GM21529 (cell line): ENCODE measurements around the gene HSD3B2.
"Not testable (repeated sequence)": the region's sequence is repeated elsewhere in the genome, so short reads cannot be mapped to it uniquely, and the experiment has no call there.

Experiments
- ATAC-seq: cut with Tn5 transposase; IDR thresholded peaks from one replicate; pipeline ENCODE4 v1.9.1; 2021; ENCODE audit not compliant: unreplicated experiment

Gene HSD3B2

DNA sequence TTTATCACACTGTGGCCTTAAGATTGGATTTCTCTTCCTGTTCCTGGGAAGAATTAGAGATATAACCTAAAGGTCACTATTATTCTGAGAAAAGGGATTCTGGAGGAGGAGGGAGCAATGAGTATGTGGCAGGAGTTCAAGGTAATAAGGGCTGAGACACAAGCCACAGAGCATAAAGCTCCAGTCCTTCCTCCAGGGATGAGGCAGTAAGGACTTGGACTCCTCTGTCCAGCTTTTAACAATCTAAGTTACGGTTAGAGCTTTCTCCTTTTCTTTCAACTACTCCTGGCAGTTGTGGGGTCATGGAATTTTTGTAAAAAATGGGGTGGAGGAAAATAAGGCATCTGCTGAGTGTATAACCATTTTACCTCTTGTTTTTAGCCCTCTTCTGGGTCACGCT is at the start of gene HSD3B2:
Gene HSD3B2 (plus strand): TSS at position 201 of the 400 bp plus-strand sequence. CDS start 270 bp downstream, outside the sequence.
- no peak for ATAC-seq

DNA sequence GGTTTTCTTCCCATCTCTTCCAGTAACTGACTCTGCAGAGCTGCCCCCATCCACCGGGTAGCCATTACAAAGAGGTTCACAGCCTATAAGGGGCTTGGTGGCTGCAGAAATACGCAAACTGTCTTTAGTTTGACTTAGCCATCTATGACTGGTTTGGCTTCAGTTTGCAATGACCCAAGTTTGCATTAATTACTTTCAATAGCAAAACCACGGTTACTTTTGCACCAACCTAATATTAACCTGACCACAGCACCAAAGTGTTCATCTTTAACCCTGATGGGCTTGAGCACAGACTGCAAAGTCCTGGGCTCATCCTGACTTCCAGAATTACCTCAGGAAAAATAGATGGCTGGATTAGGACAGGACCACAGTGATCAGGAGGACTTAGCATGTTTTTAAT is 48.5 kb upstream of the HSD3B2 start:
- ATAC-seq, result no peak

DNA sequence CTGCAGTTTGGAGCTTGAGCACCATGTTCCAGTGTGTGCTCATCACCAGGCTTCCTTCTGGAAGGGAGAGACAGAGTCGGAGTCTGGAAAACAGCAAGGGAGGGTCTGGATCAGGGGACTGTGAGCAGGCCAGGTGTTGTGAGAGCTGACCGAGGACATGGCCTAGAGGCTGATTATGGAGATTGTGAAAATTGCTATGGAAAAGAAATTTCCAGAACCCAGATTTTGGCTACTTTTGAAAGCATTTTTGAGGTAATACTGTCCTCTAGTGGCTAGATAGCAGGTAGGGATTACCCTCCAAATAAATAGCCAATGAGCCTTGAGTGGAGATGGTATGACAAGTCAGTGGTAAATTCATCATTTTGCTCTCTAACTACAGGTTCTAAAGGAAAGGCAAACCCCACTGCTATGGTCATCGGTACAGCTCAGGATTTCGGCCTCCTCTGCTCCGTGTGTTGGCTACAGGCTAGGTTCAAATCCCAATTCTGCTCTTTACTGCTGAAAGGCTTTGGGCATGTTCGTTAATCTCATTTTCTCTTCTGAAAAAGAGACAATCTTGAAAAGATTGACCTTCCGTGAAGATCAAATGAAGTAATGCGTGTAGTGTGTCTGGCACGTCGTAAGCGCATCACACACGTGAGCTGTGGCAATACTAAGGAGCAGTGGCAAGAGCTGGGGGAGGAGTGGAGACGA is 47.4 kb upstream of the HSD3B2 start:
- no peak for ATAC-seq

- ATAC-seq, result no peak
Observed at GRCh38 chr1:119368554-119368953, 46.4 kb upstream of the HSD3B2 start, which contains the start of gene HAO2. HAO2 (plus strand) TSS chr1:119368785; CDS start chr1:119381086, 12,301 bp downstream.

GRCh38 chr1:119370748-119371147 is 44.2 kb upstream of the HSD3B2 start:
- no peak for ATAC-seq

DNA sequence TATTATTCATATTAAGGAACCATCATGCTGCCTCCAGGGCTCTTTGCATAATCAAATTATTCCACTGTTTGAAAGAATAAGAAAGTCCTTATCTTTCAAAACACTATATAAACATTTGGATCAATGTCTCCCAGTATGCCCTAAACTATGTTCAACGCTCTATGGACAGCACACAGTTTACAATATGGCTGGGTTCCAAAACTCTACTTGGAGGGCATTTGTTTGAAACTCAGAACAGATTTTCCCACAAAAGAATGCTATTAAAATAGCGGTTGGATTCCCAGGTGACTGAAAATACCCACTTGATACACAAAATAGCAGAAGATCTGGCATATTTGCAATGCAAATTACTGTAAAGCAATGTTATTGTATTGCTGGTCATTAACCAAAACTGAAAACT is 43.1 kb upstream of the HSD3B2 start:
- no peak for ATAC-seq

DNA sequence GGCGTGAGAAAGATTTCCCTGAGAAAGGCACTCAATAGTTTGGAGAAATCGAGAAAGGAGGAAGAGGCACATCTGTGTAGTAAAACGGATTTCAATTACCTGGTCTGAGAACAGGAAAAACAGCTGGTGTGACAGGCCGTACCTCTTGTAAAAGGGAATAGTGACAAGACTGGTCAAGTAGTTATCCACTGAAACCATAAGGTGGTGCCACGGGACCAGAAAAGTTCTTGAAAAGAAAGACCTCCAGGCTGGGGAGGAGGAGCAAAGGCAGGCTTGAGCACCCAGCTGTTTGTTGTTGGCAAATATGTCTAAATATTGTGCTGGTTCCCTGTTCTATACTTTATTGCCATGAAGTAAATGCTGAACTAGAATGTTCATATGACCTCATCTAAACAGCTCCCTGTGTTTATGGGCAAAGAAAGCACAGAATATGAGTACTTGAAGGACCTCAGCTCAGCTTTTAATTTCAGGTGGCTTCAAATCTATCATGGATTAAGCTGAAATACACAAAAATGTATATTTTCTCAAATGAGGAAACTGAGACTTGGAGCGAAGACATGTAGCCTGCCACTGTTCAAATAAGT is 42.4 kb upstream of the HSD3B2 start:
- peak; percentile 71 for ATAC-seq

DNA sequence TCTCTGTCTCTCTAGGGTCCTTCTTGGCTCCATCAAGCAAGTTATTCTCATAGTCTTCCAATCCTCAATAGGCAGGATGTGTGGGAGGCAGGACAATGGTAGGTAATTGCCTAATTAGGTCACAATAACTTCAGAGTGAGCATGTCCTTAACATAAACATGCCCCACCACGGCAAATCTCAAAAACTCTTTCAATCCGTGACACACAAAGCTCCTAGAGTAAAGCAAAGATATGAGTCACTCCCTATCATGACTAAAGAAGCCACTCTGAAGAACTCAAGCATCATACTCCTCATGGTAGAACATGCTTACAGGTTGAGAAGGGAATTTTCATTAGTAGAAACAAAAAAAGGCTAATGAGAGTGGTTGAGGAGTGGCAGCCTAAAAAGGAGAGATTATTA is 41.5 kb upstream of the HSD3B2 start:
- no peak for ATAC-seq

- ATAC-seq, result no peak
Observed at GRCh38 chr1:119374208-119374874, 40.6 kb upstream of the HSD3B2 start.

DNA sequence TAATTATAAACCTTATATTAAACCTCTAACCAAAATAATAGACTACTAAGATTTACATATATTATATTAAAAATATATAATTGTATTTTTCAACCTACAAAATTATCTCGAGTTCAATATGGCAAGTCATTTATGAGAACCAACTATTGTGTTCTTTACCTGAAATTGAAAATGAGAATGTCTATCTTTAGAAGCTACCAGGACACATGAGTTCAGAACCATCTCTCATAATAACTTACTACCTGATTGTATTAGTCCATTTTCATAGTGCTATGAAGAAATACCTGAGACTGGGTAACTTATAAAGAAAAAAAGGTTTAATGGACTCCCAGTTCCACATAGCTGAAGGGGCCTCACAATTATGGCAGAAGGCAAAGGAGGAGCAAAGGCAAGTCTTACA is 39.6 kb upstream of the HSD3B2 start:
- ATAC-seq, result no peak

DNA sequence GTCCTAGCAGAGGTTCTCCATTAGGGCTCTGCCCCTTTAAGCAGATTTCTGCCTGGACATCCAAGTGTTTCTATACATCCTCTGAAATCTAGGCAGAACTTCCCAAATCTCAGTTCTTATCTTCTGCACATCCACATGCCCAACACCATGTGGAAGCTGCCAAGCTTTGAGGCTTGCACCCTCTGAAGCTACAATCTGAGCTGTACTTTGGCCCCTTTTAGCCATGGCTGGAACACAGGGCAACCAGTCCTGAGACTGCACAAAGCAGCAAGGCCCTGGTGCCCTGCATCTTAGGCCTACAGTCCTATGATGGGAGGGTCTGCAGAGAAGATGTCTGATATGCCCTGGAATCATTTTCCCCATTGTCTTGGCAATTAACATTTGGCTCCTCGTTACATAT is 38.4 kb upstream of the HSD3B2 start:
- no peak for ATAC-seq

- ATAC-seq, result not testable (repeated sequence)
Observed at GRCh38 chr1:119377594-119377993, 37.4 kb upstream of the HSD3B2 start.

GRCh38 chr1:119379117-119379516 is 35.8 kb upstream of the HSD3B2 start:
- ATAC-seq, result no peak

- no peak for ATAC-seq
Observed at GRCh38 chr1:119380304-119380703, 34.6 kb upstream of the HSD3B2 start.

DNA sequence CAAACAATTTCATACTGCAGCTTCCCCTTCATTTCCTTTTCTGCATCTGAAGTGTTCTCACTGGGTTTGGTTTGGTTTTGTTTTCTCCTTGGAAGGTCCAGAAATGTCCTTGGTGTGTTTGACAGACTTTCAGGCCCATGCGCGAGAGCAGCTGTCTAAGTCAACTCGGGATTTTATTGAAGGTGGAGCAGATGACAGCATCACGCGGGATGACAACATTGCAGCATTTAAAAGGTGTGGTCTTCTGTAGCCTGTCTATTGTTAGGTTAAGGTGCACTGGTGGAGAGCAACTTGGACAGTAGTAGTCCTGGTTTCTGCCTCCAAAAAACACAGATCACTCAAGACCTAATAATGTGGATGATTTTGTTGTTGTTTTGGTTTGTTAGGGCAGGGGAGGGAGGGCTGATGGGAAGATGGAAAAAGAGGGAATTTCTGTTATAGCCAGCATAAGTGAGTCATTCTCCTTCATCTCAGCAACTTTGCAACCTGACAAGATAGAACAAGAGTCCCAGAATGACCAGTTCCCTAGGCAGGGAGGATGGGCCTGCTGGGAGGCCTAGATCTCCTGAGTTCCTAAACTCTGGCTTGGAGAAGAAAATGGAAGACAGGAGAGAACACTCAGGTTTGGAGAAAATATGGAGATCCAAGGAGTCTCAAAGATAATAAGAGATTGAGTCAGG is 33.8 kb upstream of the HSD3B2 start:
- no peak for ATAC-seq

GRCh38 chr1:119384591-119384990 is 30.4 kb upstream of the HSD3B2 start:
- ATAC-seq, result no peak

GRCh38 chr1:119385650-119386049 is 29.3 kb upstream of the HSD3B2 start:
- ATAC-seq, result no peak

DNA sequence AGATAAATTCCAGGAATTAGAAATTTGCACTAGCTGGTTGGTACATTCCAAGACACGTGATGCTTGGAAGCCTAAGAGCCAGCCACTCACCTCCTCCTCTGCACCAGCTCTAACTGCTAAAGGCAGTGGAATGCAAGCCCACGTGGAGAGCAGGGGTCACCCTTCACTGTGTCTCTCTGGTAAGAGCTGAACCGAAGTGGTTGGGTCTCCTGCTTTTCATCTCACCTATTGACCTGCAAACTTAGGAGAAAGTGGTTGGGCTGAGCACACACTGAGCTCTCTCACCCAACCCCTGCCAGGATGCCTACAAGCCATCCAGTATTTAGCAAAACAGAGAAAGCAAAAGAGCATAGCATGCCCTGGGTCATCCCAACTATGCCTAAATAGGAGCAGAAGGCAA is 27.1 kb upstream of the HSD3B2 start:
- no peak for ATAC-seq

- no peak for ATAC-seq
Observed at GRCh38 chr1:119388450-119388849, 26.5 kb upstream of the HSD3B2 start.

DNA sequence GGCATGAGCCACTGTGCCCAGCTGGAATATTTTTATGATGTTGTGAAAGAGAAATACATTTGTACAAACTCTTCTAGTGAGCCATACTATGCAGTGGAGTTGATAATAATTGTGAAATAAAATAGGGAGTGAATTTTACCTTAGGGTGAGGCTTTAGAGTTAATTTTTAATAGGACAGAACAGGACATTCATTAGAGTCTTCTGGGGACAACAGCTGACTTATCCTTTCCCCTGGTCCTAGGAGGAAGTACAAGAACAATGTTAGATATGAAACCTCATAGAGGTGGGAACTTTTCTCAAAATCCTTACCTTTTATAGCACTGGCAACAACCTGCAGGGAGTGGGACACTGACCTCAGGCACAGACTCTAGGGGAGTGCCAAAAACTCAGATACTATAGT is 24.4 kb upstream of the HSD3B2 start:
- no peak for ATAC-seq

DNA sequence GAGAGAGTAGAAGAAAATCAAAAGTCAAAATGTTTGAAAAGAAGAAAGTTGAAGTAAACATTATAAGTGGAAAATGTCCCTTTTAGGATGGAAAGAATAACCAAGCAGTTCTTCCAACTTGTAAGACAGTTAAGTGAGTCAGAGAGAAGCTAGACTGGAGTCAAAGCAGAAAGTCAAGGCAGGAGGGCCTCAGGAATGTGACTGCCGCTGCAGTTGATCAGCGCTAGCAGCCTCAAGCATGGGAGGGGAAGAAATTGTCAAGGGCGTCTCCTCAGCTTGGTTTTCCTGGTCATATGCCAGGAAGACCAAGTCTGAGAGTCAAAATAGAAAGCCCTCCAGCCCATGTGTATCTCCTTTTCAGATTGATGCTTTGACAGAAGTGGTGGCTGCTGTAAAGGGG is 23.2 kb upstream of the HSD3B2 start:
- ATAC-seq, result no peak

DNA sequence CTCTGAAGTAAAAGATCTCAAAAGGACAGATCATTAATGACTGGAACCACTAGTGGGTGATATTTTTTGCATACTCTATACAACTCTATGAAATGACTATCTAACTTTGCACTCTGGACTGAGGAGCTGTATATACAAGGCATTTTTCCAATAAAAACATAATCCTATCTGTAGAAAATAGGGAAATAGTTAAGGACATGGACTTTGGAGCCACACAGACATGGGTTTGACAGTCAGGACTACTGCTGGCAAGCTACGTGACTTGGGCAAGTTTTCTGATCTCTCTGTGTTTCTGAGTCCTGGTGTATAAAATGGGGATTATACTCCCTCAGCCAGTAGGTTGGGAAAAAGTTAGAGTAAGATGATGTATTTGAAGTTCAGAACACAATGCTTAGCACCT is 20.9 kb upstream of the HSD3B2 start:
- ATAC-seq, result no peak
